Esophagus muscularis mucosa (tissue), 4 donors: ENCODE results near the gene MLN. TPM values are rescaled to one million over a fixed set of nuclear protein-coding genes. Genes with fewer than 3 reads are reported as not detected.

Source experiments
- DNase-seq: peaks from one replicate; pipeline ENCODE4 v3.0.0-alpha.2; 2017; ENCODE audit errors: extremely low spot score
- H3K27ac ChIP-seq, 4 donors: fragments of 200-600 bp; sonication (generic); replicated peaks in 1 of 4; 1 replicate in 3 of 4; 2 replicates in 1 of 4; pipeline ENCODE4 v1.5.1; 2016 to 2019; ENCODE audit warnings: mild to moderate bottlenecking in 1 of 4
- H3K27me3 ChIP-seq, 4 donors: fragments of 200-600 bp; sonication (generic); one replicate each; pipeline versions ENCODE4 v1.5.1 to v1.6.0; 2016 to 2019
- H3K36me3 ChIP-seq, 4 donors: fragments of 200-600 bp; sonication (generic); one replicate each; pipeline ENCODE4 v1.5.1; 2016 to 2019
- H3K4me1 ChIP-seq, 4 donors: fragments of 200-600 bp; sonication (generic); one replicate each; pipeline ENCODE4 v1.5.1; 2016 to 2019
- H3K4me3 ChIP-seq, 4 donors: fragments of 200-600 bp; sonication (generic); 1 replicate in 2 of 4; 2 replicates in 2 of 4; pipeline ENCODE4 v1.5.1; 2016 to 2019; ENCODE audit warnings: mild to moderate bottlenecking in 4 of 4, moderate library complexity in 1 of 4
- H3K9me3 ChIP-seq, 4 donors: fragments of 200-600 bp; sonication (generic); 1 replicate in 3 of 4; 2 replicates in 1 of 4; pipeline ENCODE4 v1.5.1; 2016 to 2019
- CTCF ChIP-seq, 3 experiments: fragments of 200-600 bp in 2 of 3; fragments of 450-650 bp in 1 of 3; sonication (generic) in 2 of 3; IDR thresholded peaks; one replicate each; pipeline ENCODE4 v1.5.1; 2017 to 2019; ENCODE audit warnings: antibody characterized with exemption in 3 of 3, mild to moderate bottlenecking in 2 of 3, moderate library complexity in 1 of 3
- EP300 ChIP-seq: sonication (generic); formaldehyde crosslinking; IDR thresholded peaks from one replicate; pipeline ENCODE4 v1.6.1; 2017; ENCODE audit warnings: antibody characterized with exemption
- POLR2A ChIP-seq: fragments of 450-650 bp; IDR thresholded peaks from one replicate; pipeline ENCODE4 v1.6.1; 2017; ENCODE audit warnings: antibody characterized with exemption, moderate library complexity, mild to moderate bottlenecking, low read depth
- POLR2AphosphoS5 ChIP-seq, 2 donors: sonication (generic); formaldehyde crosslinking; IDR thresholded peaks; one replicate each; pipeline ENCODE4 v1.6.1; 2017; ENCODE audit warnings: antibody characterized with exemption in 2 of 2
- WGBS: methylation state at CpG from one replicate; pipeline ENCODE4 v1.1.5; 2018; 5-methylcytosine and 5-hydroxymethylcytosine counted together
- intact Hi-C: fragments of 100-400 bp; cut with DNase I; formaldehyde crosslinking; loops from one replicate; pipeline ENCODE4 v1.15.1; 2023
- total RNA-seq, 4 donors: library from RNA; depleted of rRNA; stranded (reverse); fragments of >200 nt; gene quantifications; one replicate each; pipeline versions ENCODE4 v1.1.0 to v1.2.1, GENCODE V29; 2016

Gene MLN
- total RNA-seq, 4 donors from 2014 or later = not detected

DNA sequence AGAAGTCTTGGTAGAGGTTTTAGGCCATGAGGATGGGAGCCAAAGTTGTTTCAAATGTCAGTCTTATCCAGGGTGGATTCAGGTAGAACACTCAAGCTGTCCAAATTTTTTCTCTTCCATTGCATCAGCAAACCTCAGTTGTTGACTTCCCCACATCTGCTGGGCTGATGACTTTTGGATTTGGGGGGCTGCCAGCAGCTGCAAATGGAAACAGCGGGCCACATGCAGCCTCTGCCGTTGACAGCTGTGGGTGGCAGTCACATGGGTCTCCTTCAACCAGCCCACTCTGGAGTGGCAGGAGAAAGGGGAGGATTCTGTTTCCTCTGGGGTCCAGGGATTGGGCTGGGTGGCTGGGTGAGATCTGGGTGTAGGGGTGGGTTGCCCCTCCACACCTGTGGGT lies 5.8 kb upstream of the MLN start:
- intact Hi-C loops = no loop called here
- peaks cover 0 to 78% (median 15%) of the 10 kb centered on the region in 4 donors for H3K27me3 ChIP-seq
- H3K4me1 ChIP-seq = peaks cover 0 to 3% (median 0%) of the 10 kb centered on the region in 4 donors
- H3K9me3 ChIP-seq = no peaks in the 10 kb centered on the region
- H3K4me3 ChIP-seq = no peak overlapping the region
- TF ChIP-seq POLR2A (no peak), CTCF (IDR thresholded peaks at IDR 0.05) (no peak), POLR2AphosphoS5 (IDR thresholded peaks at IDR 0.05) (no peak), EP300 (no peak)
- no peak overlapping the region for H3K27ac ChIP-seq
- no peak for DNase-seq
- WGBS = 32% methylated on average over 2 of the region's 2 CpGs
- H3K36me3 ChIP-seq = no peaks in the 10 kb centered on the region

DNA sequence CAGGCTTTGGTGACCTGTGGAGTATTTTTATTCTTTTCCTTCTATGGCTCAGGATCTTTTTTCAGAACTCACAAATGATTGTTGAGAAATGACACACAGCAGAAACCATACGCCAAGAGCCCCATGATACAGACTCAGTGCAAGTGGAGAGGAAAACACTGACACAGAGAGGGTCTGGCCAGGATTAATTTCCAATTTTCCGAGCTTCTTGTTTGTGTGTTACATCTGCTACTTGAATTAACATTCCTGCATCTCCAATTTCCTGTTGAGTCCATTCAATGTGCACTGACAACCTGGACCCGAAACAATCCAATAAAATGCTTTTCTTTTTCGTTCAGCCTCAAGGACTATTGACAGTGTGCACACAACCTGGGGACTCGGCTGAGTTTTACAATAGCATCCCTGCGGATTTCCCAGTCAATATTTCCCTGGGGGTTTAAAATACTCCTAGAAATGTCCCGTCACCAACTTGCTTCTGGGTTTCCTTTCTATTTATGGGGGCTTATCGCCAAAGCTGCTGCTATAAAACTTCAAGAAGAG lies 4.9 kb upstream of the MLN start:
- Histone ChIP-seq H3K27me3 (peaks cover 0 to 78% (median 9%) of the 10 kb centered on the region in 4 donors), H3K4me1 (peaks cover 0 to 3% (median 0%) of the 10 kb centered on the region in 4 donors), H3K9me3 (no peaks in the 10 kb centered on the region), H3K36me3 (no peaks in the 10 kb centered on the region), H3K4me3 (no peak overlapping the region), H3K27ac (no peak overlapping the region)
- TF ChIP-seq CTCF (IDR thresholded peaks at IDR 0.05) (no peak), EP300 (no peak)
- intact Hi-C loops = no loop called here
- DNase-seq = no peak
- 58% methylated on average over 8 of the region's 8 CpGs for WGBS

DNA sequence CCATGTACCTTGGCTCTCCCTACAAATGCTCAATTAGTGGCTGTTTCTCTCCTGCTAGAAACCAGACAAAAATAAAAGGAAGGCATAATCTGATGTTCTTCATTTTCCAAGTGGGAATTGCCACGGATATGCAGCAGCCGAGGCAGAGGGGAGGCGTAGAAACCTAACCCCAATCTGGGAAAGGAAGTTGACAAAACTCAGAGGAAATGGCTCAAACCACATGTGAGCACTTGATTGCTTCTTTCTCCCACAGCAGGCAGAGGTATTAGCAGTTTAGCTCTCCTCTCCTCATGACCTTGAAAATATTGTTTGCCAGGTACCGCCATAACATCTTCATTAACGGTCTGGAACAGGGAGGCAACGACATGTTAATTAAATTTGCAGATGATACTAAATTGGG lies 3.8 kb upstream of the MLN start:
- DNase-seq = no peak

GRCh38 chr6:33806841-33807240 lies 3.0 kb upstream of the MLN start:
- intact Hi-C loops = no loop called here
- H3K27me3 ChIP-seq = peaks cover 0 to 77% (median 2%) of the 10 kb centered on the region in 4 donors
- WGBS = 79% methylated on average over 9 of the region's 9 CpGs

More for the DNA sequence above, 3.8 kb upstream of the MLN start:
- Histone ChIP-seq H3K4me3 (no peak overlapping the region), H3K9me3 (no peaks in the 10 kb centered on the region), H3K27ac (no peak overlapping the region), H3K4me1 (peaks cover 0 to 3% (median 0%) of the 10 kb centered on the region in 4 donors), H3K36me3 (no peaks in the 10 kb centered on the region), H3K27me3 (peaks cover 0 to 76% (median 2%) of the 10 kb centered on the region in 4 donors)
- TF ChIP-seq EP300 = no peak
- no peak for TF ChIP-seq CTCF (IDR thresholded peaks at IDR 0.05)
- TF ChIP-seq POLR2AphosphoS5 (IDR thresholded peaks at IDR 0.05) = no peak
- TF ChIP-seq POLR2A = no peak
- WGBS = 62% methylated on average over 6 of the region's 6 CpGs
- intact Hi-C loops = no loop called here

GRCh38 chr6:33802186-33802958 lies 1.4 kb downstream of the MLN start:
- intact Hi-C loops = no loop called here
- no peaks in the 10 kb centered on the region for H3K9me3 ChIP-seq
- TF ChIP-seq CTCF (IDR thresholded peaks at IDR 0.05) (no peak), POLR2A (no peak), EP300 (no peak), POLR2AphosphoS5 (IDR thresholded peaks at IDR 0.05) (no peak)
- H3K27ac ChIP-seq = no peak overlapping the region
- 67% methylated on average over 14 of the region's 14 CpGs for WGBS
- no peaks in the 10 kb centered on the region for H3K36me3 ChIP-seq
- H3K4me1 ChIP-seq = no peaks in the 10 kb centered on the region
- H3K27me3 ChIP-seq = peaks cover 0 to 90% (median 2%) of the 10 kb centered on the region in 4 donors
- no peak overlapping the region for H3K4me3 ChIP-seq
- DNase-seq = no peak

More at GRCh38 chr6:33806841-33807240, 3.0 kb upstream of the MLN start:
- no peaks in the 10 kb centered on the region for H3K36me3 ChIP-seq
- no peak overlapping the region for H3K27ac ChIP-seq
- H3K4me1 ChIP-seq = peaks cover 0 to 3% (median 0%) of the 10 kb centered on the region in 4 donors
- H3K4me3 ChIP-seq = no peak overlapping the region
- TF ChIP-seq POLR2A = no peak
- no peak for DNase-seq
- H3K9me3 ChIP-seq = no peaks in the 10 kb centered on the region
